IMR-90 (cell line): Measurements from ENCODE around the gene DIP2C. TPM values are rescaled to one million over a fixed set of nuclear protein-coding genes. Genes with fewer than 3 reads are reported as not detected.

Experiments used
- ATAC-seq: fragments of 200-7000 bp; cut with Tn5 transposase; 2 replicates; pipeline ENCODE4 v1.9.1; 2020; ENCODE audit warnings: low read depth, mild to moderate bottlenecking, moderate library complexity
- BruUV-seq: library from RNA; stranded (reverse); fragments of 400-500 nt; replicated peaks from 2 replicates; lab custom pipeline; 2021; lab: Mats Ljungman, UMichigan
- CTCF ChIA-PET: fragments of 300-600 bp; formaldehyde crosslinking; extraction: SDS; loops from one replicate; lab custom pipeline; 2021; ENCODE audit warnings: antibody characterized with exemption; lab: Yijun Ruan, JAX
- POLR2A ChIA-PET: fragments of 300-600 bp; sonication (Branson Sonifier 250); formaldehyde crosslinking; loops from one replicate; lab custom pipeline; 2022; ENCODE audit warnings: antibody characterized with exemption; ENCODE audit not compliant: unreplicated experiment; lab: Charles Lee
- DNase-seq: peaks from one replicate; pipeline ENCODE4 v3.0.0; 2013
- H2AFZ ChIP-seq: replicated peaks from 2 replicates; pipeline ENCODE3; 2013; ENCODE audit warnings: low read length, mild to moderate bottlenecking; ENCODE audit not compliant: poor library complexity
- H2AK5ac ChIP-seq: 2 replicates; pipeline ENCODE4 v1.6.1; 2013; ENCODE audit warnings: low read depth, low read length, inconsistent platforms
- H2AK9ac ChIP-seq: replicated peaks from 2 replicates; pipeline ENCODE3; 2013; ENCODE audit warnings: mild to moderate bottlenecking, low read depth, low read length, moderate library complexity; ENCODE audit not compliant: poor library complexity
- H2BK120ac ChIP-seq: 2 replicates; pipeline ENCODE4 v1.6.1; 2013; ENCODE audit warnings: low read depth, low read length, inconsistent platforms
- H2BK15ac ChIP-seq: 3 replicates; pipeline ENCODE4 v1.6.1; 2013; ENCODE audit warnings: low read depth, low read length, inconsistent platforms
- H2BK20ac ChIP-seq: 2 replicates; pipeline ENCODE4 v1.6.1; 2013; ENCODE audit warnings: low read depth, mild to moderate bottlenecking, inconsistent platforms, low read length, moderate library complexity
- H2BK5ac ChIP-seq: 2 replicates; pipeline ENCODE4 v1.6.1; 2013; ENCODE audit warnings: mild to moderate bottlenecking, low read depth, low read length, inconsistent platforms; ENCODE audit not compliant: poor library complexity, severe bottlenecking
- H3K14ac ChIP-seq: replicated peaks from 2 replicates; pipeline ENCODE4 v1.6.1; 2013; ENCODE audit warnings: low read depth, low read length, inconsistent platforms
- H3K18ac ChIP-seq: 2 replicates; pipeline ENCODE4 v1.6.1; 2013; ENCODE audit warnings: low read depth, low read length, control low read depth
- H3K23ac ChIP-seq: 2 replicates; pipeline ENCODE4 v1.6.1; 2013; ENCODE audit warnings: low read depth, low read length, inconsistent platforms
- H3K27ac ChIP-seq: 2 replicates; pipeline ENCODE4 v1.5.1; 2013; ENCODE audit warnings: mild to moderate bottlenecking, control low read depth, low read length; ENCODE audit not compliant: insufficient read depth
- H3K27me3 ChIP-seq: 2 replicates; pipeline ENCODE4 v1.6.1; 2013; ENCODE audit warnings: low read length; ENCODE audit not compliant: control insufficient read depth, insufficient read depth
- H3K36me3 ChIP-seq: 2 replicates; pipeline ENCODE4 v1.6.1; 2013; ENCODE audit warnings: low read length, mixed read lengths; ENCODE audit not compliant: control insufficient read depth, insufficient read depth
- H3K4ac ChIP-seq: 2 replicates; pipeline ENCODE4 v1.6.1; 2013; ENCODE audit warnings: low read depth, low read length, inconsistent platforms
- H3K4me1 ChIP-seq: 2 replicates; pipeline ENCODE4 v1.6.1; 2013; ENCODE audit warnings: low read length, mixed read lengths; ENCODE audit not compliant: control insufficient read depth, insufficient read depth
- H3K4me2 ChIP-seq: 2 replicates; pipeline ENCODE4 v1.6.1; 2013; ENCODE audit warnings: low read depth, mild to moderate bottlenecking, control low read depth, low read length, moderate library complexity
- H3K4me3 ChIP-seq: 2 replicates; pipeline ENCODE4 v1.5.1; 2013; ENCODE audit warnings: low read depth, mild to moderate bottlenecking, control low read depth, low read length, moderate library complexity; ENCODE audit not compliant: insufficient read depth
- H3K56ac ChIP-seq: 2 replicates; pipeline ENCODE4 v1.6.1; 2013; ENCODE audit warnings: low read length, inconsistent platforms; ENCODE audit not compliant: insufficient read depth; ENCODE audit errors: extremely low read depth
- H3K79me1 ChIP-seq, 2 experiments: 2 replicates each; pipeline ENCODE4 v1.6.1; 2013; ENCODE audit warnings: low read length in 2 of 2, inconsistent platforms in 1 of 2, low read depth in 1 of 2
- H3K9ac ChIP-seq: 2 replicates; pipeline ENCODE4 v1.6.1; 2013; ENCODE audit warnings: low read depth, low read length, control low read depth
- H3K9me1 ChIP-seq: 2 replicates; pipeline ENCODE4 v1.6.1; 2013; ENCODE audit warnings: low read length, inconsistent platforms; ENCODE audit not compliant: insufficient read depth
- H3K9me3 ChIP-seq: 2 replicates; pipeline ENCODE4 v1.6.1; 2013; ENCODE audit warnings: low read length; ENCODE audit not compliant: control insufficient read depth, insufficient read depth
- H4K20me1 ChIP-seq: 2 replicates; pipeline ENCODE4 v1.6.1; 2013; ENCODE audit warnings: low read length, inconsistent platforms; ENCODE audit not compliant: insufficient read depth
- H4K5ac ChIP-seq: 2 replicates; pipeline ENCODE4 v1.6.1; 2013; ENCODE audit warnings: mild to moderate bottlenecking, low read depth, low read length, control low read depth
- H4K8ac ChIP-seq, 2 experiments: 2 replicates each; pipeline ENCODE4 v1.6.1; 2013; ENCODE audit warnings: low read depth in 2 of 2, low read length in 2 of 2, control low read depth in 1 of 2, inconsistent platforms in 1 of 2
- H4K91ac ChIP-seq: 2 replicates; pipeline ENCODE4 v1.6.1; 2013; ENCODE audit warnings: low read depth, low read length, inconsistent platforms; ENCODE audit not compliant: insufficient read depth
- CEBPB ChIP-seq: IDR thresholded peaks from 2 replicates; pipeline ENCODE4 v1.6.1; 2012; ENCODE audit warnings: low read depth, low read length, improper control_type of control experiment
- FOS ChIP-seq: fragments of 150-350 bp; IDR thresholded peaks from 2 replicates; pipeline ENCODE4 v1.6.1; 2016; ENCODE audit warnings: low read depth, low read length
- MAFK ChIP-seq: IDR thresholded peaks from 2 replicates; pipeline ENCODE4 v1.6.1; 2012; ENCODE audit warnings: low read depth, low read length, improper control_type of control experiment
- MXI1 ChIP-seq: IDR thresholded peaks from 2 replicates; pipeline ENCODE4 v1.6.1; 2012; ENCODE audit warnings: low read depth, mild to moderate bottlenecking, low read length, moderate library complexity, borderline replicate concordance
- NFE2L2 ChIP-seq: fragments of 150-350 bp; IDR thresholded peaks from 2 replicates; pipeline ENCODE4 v1.6.1; 2016; ENCODE audit warnings: low read depth, mild to moderate bottlenecking, low read length
- POLR2A ChIP-seq: IDR thresholded peaks from 2 replicates; pipeline ENCODE4 v1.6.1; 2012; ENCODE audit warnings: mild to moderate bottlenecking, low read depth, low read length
- RAD21 ChIP-seq: IDR thresholded peaks from 2 replicates; pipeline ENCODE4 v1.6.1; 2012; ENCODE audit warnings: low read length, improper control_type of control experiment
- RCOR1 ChIP-seq: IDR thresholded peaks from 2 replicates; pipeline ENCODE4 v1.6.1; 2012; ENCODE audit warnings: mild to moderate bottlenecking, low read length, improper control_type of control experiment; ENCODE audit not compliant: insufficient replicate concordance
- WGBS, 2 experiments: methylation state at CpG; one replicate each; pipeline versions ENCODE4 v1.1.5 to v1.1.7; 2013; ENCODE audit warnings: missing lambda C conversion rate in 2 of 2; ENCODE audit not compliant: insufficient read length in 1 of 2; ENCODE audit errors: extremely low coverage in 2 of 2; 5-methylcytosine and 5-hydroxymethylcytosine counted together
- dilution Hi-C: fragments of 300-500 bp; cut with HindIII; formaldehyde crosslinking; loops from one replicate; pipeline ENCODE4 v1.14.3; 2018; ENCODE audit warnings: low sequenced_read_pairs; ENCODE audit not compliant: unreplicated experiment
- in situ Hi-C: fragments of 300-500 bp; cut with MboI; formaldehyde crosslinking; loops from 3 replicates; pipeline ENCODE4 v1.14.3; 2019; ENCODE audit warnings: low sequenced_read_pairs, inconsistent platforms, mixed read lengths
- intact Hi-C: fragments of 100-400 bp; cut with micrococcal nuclease; formaldehyde crosslinking; loops from 2 replicates; pipeline ENCODE4 v1.10.0; 2022
- polyA plus RNA-seq, 3 experiments: library from polyadenylated mRNA; depleted of rRNA; stranded (reverse); fragments of >200 nt; gene quantifications; 2 replicates each; pipeline ENCODE4 v1.2.3, GENCODE V29; 2012; ENCODE audit warnings: low replicate concordance in 1 of 3
- total RNA-seq: library from RNA; depleted of rRNA; stranded (reverse); fragments of >200 nt; gene quantifications from 2 replicates; pipeline ENCODE4 v1.2.3, GENCODE V29; 2012
- TF ChIP-seq, protein P1 (sequence below): fragments of 150-350 bp; IDR thresholded peaks from 2 replicates; pipeline ENCODE4 v1.6.1; 2016; ENCODE audit warnings: low read depth, mild to moderate bottlenecking, low read length, moderate library complexity, borderline replicate concordance
- TF ChIP-seq, protein P2 (sequence below): conservative IDR thresholded peaks from 2 replicates; pipeline ENCODE4 v1.5.1; 2012; ENCODE audit warnings: mild to moderate bottlenecking, low read depth, low read length, improper control_type of control experiment
- TF ChIP-seq, protein P3 (sequence below): fragments of 150-350 bp; IDR thresholded peaks from 2 replicates; pipeline ENCODE4 v1.6.1; 2017; ENCODE audit warnings: mild to moderate bottlenecking, antibody characterized with exemption, low read length, low read depth

DIP2C gene
- total and polyA plus RNA-seq, 2 of the 4 experiments (the other 2 are of a cell fraction): 8.6 to 17.3 TPM

DNA sequence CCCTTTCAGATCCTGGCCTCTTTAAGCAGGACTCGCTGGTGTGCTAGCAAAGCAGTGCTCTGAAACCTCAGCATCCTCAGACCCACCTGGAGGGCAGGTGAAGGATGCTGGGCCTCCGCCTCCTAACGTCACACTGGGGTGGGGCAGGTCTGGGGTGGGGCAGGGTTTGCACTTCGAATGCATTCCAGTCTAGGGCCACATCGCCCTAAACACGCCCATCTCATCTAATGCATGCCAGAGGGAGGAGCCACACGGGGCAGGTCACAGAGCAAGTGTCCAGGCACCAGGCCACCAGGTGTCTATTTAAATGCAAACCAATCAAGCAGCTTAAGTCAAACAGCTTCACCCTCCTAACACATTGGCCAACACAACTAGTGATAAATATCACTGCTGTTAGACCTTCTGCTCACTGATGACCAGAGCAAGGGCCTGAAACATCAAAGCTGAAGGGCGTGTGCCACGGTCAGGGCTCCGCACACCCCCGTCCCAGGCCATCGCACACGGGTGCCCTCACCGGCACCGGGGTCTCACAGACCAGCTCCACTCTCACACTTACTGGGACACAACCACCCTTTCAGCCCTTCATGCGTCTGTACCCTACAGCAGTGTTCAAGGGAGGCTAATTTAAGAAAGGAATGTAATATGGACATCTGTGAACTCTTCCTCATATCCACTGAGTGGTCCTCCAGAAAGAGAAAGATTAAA is 47.1 kb downstream of the DIP2C start:
- WGBS, 2 experiments: 84% methylated on average over 5 of the region's 16 CpGs; no CpG with 5 or more reads in 1 of the 2 experiments
- no peak overlapping the region for H2BK15ac ChIP-seq
- H3K4me2 ChIP-seq: no peak overlapping the region
- in situ Hi-C loops (no loop called here), intact Hi-C loops (no loop called here), dilution Hi-C loops (no loop called here)
- ATAC-seq: no peak
- no peak overlapping the region for H2AK9ac ChIP-seq
- no TSS peak for BruUV-seq
- no peaks in the 10 kb centered on the region for H3K27me3 ChIP-seq
- DNase-seq: no peak
- H4K20me1 ChIP-seq: peaks cover 82% of the 10 kb centered on the region
- H3K56ac ChIP-seq: no peak overlapping the region
- ChIA-PET POLR2A (no interaction called here), CTCF (interaction anchor here (0.7 kb wide), 1 partner anchor 82 kb away, joined by 3 read pairs; no protein-coding TSS in a partner anchor)
- peaks cover 21 to 75% of the 10 kb centered on the region in 2 experiments for H3K79me1 ChIP-seq
- no peak overlapping the region for H2BK5ac ChIP-seq
- H3K4ac ChIP-seq: no peak overlapping the region
- no peak overlapping the region for H3K14ac ChIP-seq
- 0 out of 2 replicates have a peak, but pooled peaks cover 1% of the 10 kb centered on the region for H3K36me3 ChIP-seq
- no peak overlapping the region for H2AFZ ChIP-seq
- no peak overlapping the region for H3K9ac ChIP-seq
- H3K18ac ChIP-seq: no peak overlapping the region
- H3K23ac ChIP-seq: no peak overlapping the region
- H4K91ac ChIP-seq: no peak overlapping the region
- H3K4me1 ChIP-seq: peaks cover 3% of the 10 kb centered on the region; the same call in 1 of the 2 replicates
- no peak overlapping the region for H4K8ac ChIP-seq
- no peak overlapping the region for H2BK120ac ChIP-seq
- peaks cover 9% of the 10 kb centered on the region for H3K9me3 ChIP-seq
- H4K5ac ChIP-seq: no peak overlapping the region
- no peak overlapping the region for H2BK20ac ChIP-seq
- H3K9me1 ChIP-seq: peaks cover 13% of the 10 kb centered on the region
- no peak overlapping the region for H3K4me3 ChIP-seq
- no peak overlapping the region for H2AK5ac ChIP-seq
- H3K27ac ChIP-seq: no peak overlapping the region
- TF ChIP-seq, protein P1, sequence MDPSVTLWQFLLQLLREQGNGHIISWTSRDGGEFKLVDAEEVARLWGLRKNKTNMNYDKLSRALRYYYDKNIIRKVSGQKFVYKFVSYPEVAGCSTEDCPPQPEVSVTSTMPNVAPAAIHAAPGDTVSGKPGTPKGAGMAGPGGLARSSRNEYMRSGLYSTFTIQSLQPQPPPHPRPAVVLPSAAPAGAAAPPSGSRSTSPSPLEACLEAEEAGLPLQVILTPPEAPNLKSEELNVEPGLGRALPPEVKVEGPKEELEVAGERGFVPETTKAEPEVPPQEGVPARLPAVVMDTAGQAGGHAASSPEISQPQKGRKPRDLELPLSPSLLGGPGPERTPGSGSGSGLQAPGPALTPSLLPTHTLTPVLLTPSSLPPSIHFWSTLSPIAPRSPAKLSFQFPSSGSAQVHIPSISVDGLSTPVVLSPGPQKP: no peak
- TF ChIP-seq RAD21: no peak
- TF ChIP-seq MXI1: no peak
- TF ChIP-seq RCOR1: no peak
- TF ChIP-seq POLR2A: no peak
- no peak for TF ChIP-seq CEBPB
- no peak for TF ChIP-seq MAFK
- TF ChIP-seq, protein P2, sequence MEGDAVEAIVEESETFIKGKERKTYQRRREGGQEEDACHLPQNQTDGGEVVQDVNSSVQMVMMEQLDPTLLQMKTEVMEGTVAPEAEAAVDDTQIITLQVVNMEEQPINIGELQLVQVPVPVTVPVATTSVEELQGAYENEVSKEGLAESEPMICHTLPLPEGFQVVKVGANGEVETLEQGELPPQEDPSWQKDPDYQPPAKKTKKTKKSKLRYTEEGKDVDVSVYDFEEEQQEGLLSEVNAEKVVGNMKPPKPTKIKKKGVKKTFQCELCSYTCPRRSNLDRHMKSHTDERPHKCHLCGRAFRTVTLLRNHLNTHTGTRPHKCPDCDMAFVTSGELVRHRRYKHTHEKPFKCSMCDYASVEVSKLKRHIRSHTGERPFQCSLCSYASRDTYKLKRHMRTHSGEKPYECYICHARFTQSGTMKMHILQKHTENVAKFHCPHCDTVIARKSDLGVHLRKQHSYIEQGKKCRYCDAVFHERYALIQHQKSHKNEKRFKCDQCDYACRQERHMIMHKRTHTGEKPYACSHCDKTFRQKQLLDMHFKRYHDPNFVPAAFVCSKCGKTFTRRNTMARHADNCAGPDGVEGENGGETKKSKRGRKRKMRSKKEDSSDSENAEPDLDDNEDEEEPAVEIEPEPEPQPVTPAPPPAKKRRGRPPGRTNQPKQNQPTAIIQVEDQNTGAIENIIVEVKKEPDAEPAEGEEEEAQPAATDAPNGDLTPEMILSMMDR: no peak
- no peak for TF ChIP-seq NFE2L2
- TF ChIP-seq FOS: no peak
- TF ChIP-seq, protein P3, sequence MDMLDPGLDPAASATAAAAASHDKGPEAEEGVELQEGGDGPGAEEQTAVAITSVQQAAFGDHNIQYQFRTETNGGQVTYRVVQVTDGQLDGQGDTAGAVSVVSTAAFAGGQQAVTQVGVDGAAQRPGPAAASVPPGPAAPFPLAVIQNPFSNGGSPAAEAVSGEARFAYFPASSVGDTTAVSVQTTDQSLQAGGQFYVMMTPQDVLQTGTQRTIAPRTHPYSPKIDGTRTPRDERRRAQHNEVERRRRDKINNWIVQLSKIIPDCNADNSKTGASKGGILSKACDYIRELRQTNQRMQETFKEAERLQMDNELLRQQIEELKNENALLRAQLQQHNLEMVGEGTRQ: no peak
